Spleen (tissue), 7 donors: ENCODE results near the gene DCHS2.

ENCODE experiments used
- CTCF ChIP-seq, 11 experiments: fragments of 200-600 bp in 7 of 11; fragments of 450-650 bp in 4 of 11; sonication (generic) in 4 of 11; IDR thresholded peaks in 8 of 11; conservative IDR thresholded peaks in 3 of 11; 1 replicate in 7 of 11; 2 replicates in 4 of 11; pipeline versions ENCODE4 v1.4.0 to v1.8.0; 2016 to 2021; ENCODE audit warnings: antibody characterized with exemption in 11 of 11, inconsistent platforms in 4 of 11, mild to moderate bottlenecking in 1 of 11
- POLR2A ChIP-seq, 3 donors: fragments of 450-650 bp; IDR thresholded peaks; one replicate each; pipeline ENCODE4 v1.5.1; 2017; ENCODE audit warnings: antibody characterized with exemption in 3 of 3, mild to moderate bottlenecking in 1 of 3
- POLR2AphosphoS5 ChIP-seq, 3 donors: sonication (generic); formaldehyde crosslinking; IDR thresholded peaks; one replicate each; pipeline ENCODE4 v1.5.1; 2017; ENCODE audit warnings: antibody characterized with exemption in 3 of 3
- donor health status: DM: no; HTN: no; CAD: no; lungs with moderate emphysema.
- donor health status: DM: no; HTN: no; CAD: no.
- donor health status: DM: no; HTN: no; CAD: no.

- TF ChIP-seq CTCF (IDR thresholded peaks at IDR 0.05 in 8 of 11, conservative IDR thresholded peaks at IDR 0.05 in 3 of 11) (peak in 1 of 11 experiments; percentile 0), POLR2AphosphoS5 (IDR thresholded peaks at IDR 0.05) (no peak), POLR2A (IDR thresholded peaks at IDR 0.05) (no peak)
These were observed 74.3 kb downstream of the DCHS2 start for GRCh38 chr4:154417373-154417673.
